OCI-LY1 (cell line): ENCODE data around the gene SSUH2.

Experiments used
- H2AFZ ChIP-seq: fragments of 200-600 bp; sonication (generic), shearing (Covaris generic); 2 replicates; pipeline ENCODE4 v1.6.0; 2014; ENCODE audit warnings: antibody characterized with exemption, mild to moderate bottlenecking, low read length
- H3F3A ChIP-seq: fragments of 200-600 bp; sonication (generic), shearing (Covaris generic); 2 replicates; pipeline ENCODE4 v1.6.0; 2014; ENCODE audit warnings: mild to moderate bottlenecking, antibody characterized with exemption, low read length, moderate library complexity; ENCODE audit not compliant: insufficient read depth
- H3K27ac ChIP-seq: fragments of 200-600 bp; sonication (generic); 2 replicates; pipeline ENCODE4 v1.5.1; 2014; ENCODE audit warnings: low read length, mixed run types, mild to moderate bottlenecking, low read depth; ENCODE audit not compliant: poor library complexity, severe bottlenecking
- H3K27me3 ChIP-seq: fragments of 200-600 bp; sonication (generic); 2 replicates; pipeline ENCODE4 v1.6.0; 2014; ENCODE audit warnings: antibody characterized with exemption, mild to moderate bottlenecking, low read length, moderate library complexity; ENCODE audit not compliant: insufficient read depth
- H3K36me3 ChIP-seq: fragments of 200-600 bp; sonication (generic); 2 replicates; pipeline ENCODE4 v1.6.1; 2014; ENCODE audit warnings: mild to moderate bottlenecking, antibody characterized with exemption, low read length, moderate library complexity, mixed read lengths; ENCODE audit not compliant: insufficient read depth
- H3K4me1 ChIP-seq: fragments of 200-600 bp; sonication (generic); 2 replicates; pipeline ENCODE4 v1.5.1; 2014; ENCODE audit warnings: mild to moderate bottlenecking, low read length, moderate library complexity; ENCODE audit not compliant: insufficient read depth, severe bottlenecking
- H3K4me2 ChIP-seq: fragments of 200-600 bp; sonication (generic), shearing (Covaris generic); 2 replicates; pipeline ENCODE4 v1.6.1; 2014; ENCODE audit warnings: low read length
- H3K4me3 ChIP-seq: fragments of 200-600 bp; sonication (generic); 2 replicates; pipeline ENCODE4 v1.5.1; 2014; ENCODE audit warnings: low read length, low read depth, mild to moderate bottlenecking, mixed read lengths; ENCODE audit not compliant: poor library complexity, severe bottlenecking
- H3K79me2 ChIP-seq: fragments of 200-600 bp; shearing (Covaris generic); 2 replicates; pipeline ENCODE4 v1.6.1; 2016; ENCODE audit warnings: mixed run types, low read length, mixed read lengths; ENCODE audit not compliant: insufficient read depth
- H3K9ac ChIP-seq: fragments of 200-600 bp; sonication (generic), shearing (Covaris generic); 2 replicates; pipeline ENCODE4 v1.6.1; 2014; ENCODE audit warnings: mild to moderate bottlenecking, low read length, mixed read lengths
- H3K9me2 ChIP-seq: fragments of 200-600 bp; sonication (generic), shearing (Covaris generic); 2 replicates; pipeline ENCODE4 v1.6.1; 2014; ENCODE audit warnings: low read depth, mild to moderate bottlenecking, low read length, mixed read lengths
- H3K9me3 ChIP-seq: fragments of 200-600 bp; shearing (Covaris generic); 2 replicates; pipeline ENCODE4 v1.6.1; 2014; ENCODE audit warnings: low read length, mixed read lengths
- H4K20me1 ChIP-seq: fragments of 200-600 bp; sonication (generic), shearing (Covaris generic); 2 replicates; pipeline ENCODE4 v1.6.0; 2016; ENCODE audit warnings: mild to moderate bottlenecking, low read length; ENCODE audit not compliant: insufficient read depth
- CTCF ChIP-seq: fragments of 200-600 bp; sonication (generic), shearing (Covaris generic); IDR thresholded peaks from 2 replicates; pipeline ENCODE4 v1.5.1; 2017; ENCODE audit warnings: mild to moderate bottlenecking, antibody characterized with exemption, low read length, moderate library complexity, mixed read lengths
- EZH2 ChIP-seq: fragments of 200-600 bp; sonication (generic), shearing (Covaris generic); IDR thresholded peaks from 2 replicates; pipeline ENCODE4 v1.8.0; 2017; ENCODE audit warnings: borderline replicate concordance, mixed run types, mild to moderate bottlenecking, antibody characterized with exemption, low read length, moderate library complexity, mixed read lengths

Gene SSUH2

GRCh38 chr3:8635631-8636030, 9.0 kb downstream of the SSUH2 start:
- Histone ChIP-seq H3K27ac (no peak overlapping the region), H3F3A (no peaks in the 10 kb centered on the region), H3K9me3 (no peaks in the 10 kb centered on the region), H3K9ac (no peak overlapping the region), H4K20me1 (no peaks in the 10 kb centered on the region), H3K9me2 (no peaks in the 10 kb centered on the region), H3K27me3 (peaks cover 7% of the 10 kb centered on the region; the same call in 1 of the 2 replicates), H3K4me2 (no peak overlapping the region), H3K36me3 (no peaks in the 10 kb centered on the region; the same call in 1 of the 2 replicates), H2AFZ (no peak overlapping the region), H3K79me2 (no peaks in the 10 kb centered on the region), H3K4me1 (peaks cover 5% of the 10 kb centered on the region), H3K4me3 (no peak overlapping the region)
- peak; percentile 46; the same call in 1 of the 2 replicates for TF ChIP-seq CTCF
- TF ChIP-seq EZH2: no peak

- Histone ChIP-seq H2AFZ (no peak overlapping the region), H3K27me3 (peaks cover 7% of the 10 kb centered on the region; the same call in 1 of the 2 replicates), H3K4me2 (no peak overlapping the region), H3K36me3 (no peaks in the 10 kb centered on the region; the same call in 1 of the 2 replicates), H3K9ac (no peak overlapping the region), H3K4me1 (peaks cover 5% of the 10 kb centered on the region), H3K9me2 (no peaks in the 10 kb centered on the region), H4K20me1 (no peaks in the 10 kb centered on the region), H3K9me3 (no peaks in the 10 kb centered on the region), H3K79me2 (no peaks in the 10 kb centered on the region), H3K27ac (no peak overlapping the region), H3F3A (no peaks in the 10 kb centered on the region), H3K4me3 (no peak overlapping the region)
- TF ChIP-seq EZH2: no peak
- no peak for TF ChIP-seq CTCF
Measured at GRCh38 chr3:8635125-8635524, 9.5 kb downstream of the SSUH2 start.

- Histone ChIP-seq H3K4me1 (peaks cover 5% of the 10 kb centered on the region), H2AFZ (no peak overlapping the region), H3K27ac (no peak overlapping the region), H3K9me3 (no peaks in the 10 kb centered on the region), H3K9me2 (no peaks in the 10 kb centered on the region), H3K4me3 (no peak overlapping the region), H3K36me3 (no peaks in the 10 kb centered on the region; the same call in 1 of the 2 replicates), H3F3A (no peaks in the 10 kb centered on the region), H3K27me3 (peaks cover 7% of the 10 kb centered on the region; the same call in 1 of the 2 replicates), H4K20me1 (no peaks in the 10 kb centered on the region), H3K4me2 (no peak overlapping the region), H3K9ac (no peak overlapping the region), H3K79me2 (no peaks in the 10 kb centered on the region)
- TF ChIP-seq EZH2 (no peak), CTCF (no peak)
Measured at GRCh38 chr3:8632402-8633237, 12.0 kb downstream of the SSUH2 start.
